ENCODE data around the gene HOXB2. TPM values are rescaled to one million over a fixed set of nuclear protein-coding genes. Genes with fewer than 3 reads are reported as not detected.

The HOXB2 gene
- total and polyA plus RNA-seq, 9 of the 15 experiments (the other 6 are each of a cell fraction or from before 2014, with no cell fraction given) = 2.1 to 97.7 (median 21.2) TPM

GRCh38 chr17:48500435-48501426, 44.2 kb downstream of the HOXB2 start (continued):
- TF ChIP-seq REST (IDR thresholded peaks at IDR 0.05; ENCODE audit: borderline replicate concordance) (peak; percentile 87), REST (CRISPR knock-in tag; IDR thresholded peaks at IDR 0.05; ENCODE audit: low read depth) (no peak), ARNT (IDR thresholded peaks at IDR 0.05) (0 out of 4 replicates have a peak, but pooled peaks of 1 of the 2 experiments have one; percentile 53), VEZF1 (CRISPR knock-in tag; IDR thresholded peaks at IDR 0.05) (peak; percentile 72), ZBTB43 (CRISPR knock-in tag; IDR thresholded peaks at IDR 0.05) (no peak), ZBTB34 (CRISPR knock-in tag; IDR thresholded peaks at IDR 0.05) (no peak), ZNF324 (CRISPR knock-in tag; IDR thresholded peaks at IDR 0.05) (no peak), CBX8 (IDR thresholded peaks at IDR 0.05; ENCODE audit: borderline replicate concordance, extremely low read depth, low read depth, low read length, poor library complexity, severe bottlenecking) (no peak), ATF4 (CRISPR knock-in tag; IDR thresholded peaks at IDR 0.05) (no peak), HIVEP1 (CRISPR knock-in tag; IDR thresholded peaks at IDR 0.05) (no peak), ZNF436 (CRISPR knock-in tag; IDR thresholded peaks at IDR 0.05) (no peak), SMARCA4 (IDR thresholded peaks at IDR 0.05) (peak; percentile 45; the same call in 1 of the 2 replicates)
